ENCODE measurements around the gene OR2A25.

The OR2A25 gene

DNA sequence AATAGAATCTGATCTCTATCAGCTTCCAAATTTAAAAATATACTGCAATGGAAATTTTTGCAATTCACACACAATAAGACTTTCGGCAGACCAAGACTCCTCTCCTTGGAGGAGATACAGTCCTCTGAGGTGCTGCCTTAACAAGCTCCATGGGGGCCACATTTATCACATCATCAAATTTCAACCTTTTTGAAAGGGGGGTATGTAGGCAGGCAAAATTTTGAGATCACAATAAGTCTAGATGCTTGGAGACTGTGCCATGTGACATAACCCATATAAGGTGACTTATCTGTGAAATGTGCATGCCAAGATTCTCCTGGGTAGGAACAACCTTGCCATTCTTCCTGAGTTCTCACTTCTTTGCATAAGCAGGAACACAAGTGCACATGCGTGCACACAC, 16.4 kb downstream of the OR2A25 start, which contains the start of gene OR2A12:
Gene OR2A12, plus strand, starts transcription at position 301 of the 400 bp plus-strand sequence. CDS start 8,830 bp downstream, outside the sequence.
- no peak for DNase-seq

DNA sequence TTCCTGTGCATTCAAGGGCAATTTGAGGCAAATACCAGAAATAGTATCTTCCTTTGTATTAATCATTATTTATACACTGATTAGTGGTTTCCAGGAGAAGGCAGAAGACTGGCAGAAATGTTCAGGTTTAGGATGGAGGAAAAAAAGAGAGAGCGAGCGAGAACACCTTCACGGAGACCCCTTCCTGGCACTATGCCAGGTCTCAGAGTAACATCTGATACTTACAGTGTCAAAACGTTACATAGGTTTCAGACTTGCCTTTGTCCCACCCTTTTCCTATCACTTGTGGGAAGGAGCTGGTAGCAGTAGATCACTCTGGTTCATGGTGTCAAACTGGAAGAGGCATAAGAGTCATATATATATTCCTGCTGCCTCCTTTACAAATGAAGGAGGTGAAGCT, 17.1 kb downstream of the OR2A25 start:
- DNase-seq: no peak

- no peak for DNase-seq
These were observed 17.6 kb downstream of the OR2A25 start for GRCh38 chr7:144087230-144087629.

- no peak for DNase-seq
These were observed 21.1 kb downstream of the OR2A25 start for GRCh38 chr7:144090667-144091066.

DNA sequence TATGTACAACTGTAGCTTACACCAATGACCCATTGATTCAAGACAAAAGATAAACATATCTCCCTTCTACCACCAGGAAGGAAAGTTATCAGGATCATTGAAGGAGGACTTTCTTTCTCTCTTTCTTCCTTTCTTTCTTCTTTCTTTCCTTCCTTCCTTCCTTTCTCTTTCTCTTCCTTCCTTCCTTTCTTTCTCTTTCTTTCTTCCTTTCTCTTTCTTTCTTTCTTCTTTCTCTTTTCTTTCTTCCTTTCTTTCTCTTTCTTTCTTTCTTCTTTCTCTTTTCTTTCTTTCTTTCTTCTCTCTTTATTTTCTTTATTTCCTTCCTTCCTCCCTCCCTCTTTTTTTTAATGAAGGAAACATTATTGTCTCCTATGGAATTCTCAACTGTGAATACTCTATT, 29.2 kb downstream of the OR2A25 start:
- DNase-seq: no peak

DNA sequence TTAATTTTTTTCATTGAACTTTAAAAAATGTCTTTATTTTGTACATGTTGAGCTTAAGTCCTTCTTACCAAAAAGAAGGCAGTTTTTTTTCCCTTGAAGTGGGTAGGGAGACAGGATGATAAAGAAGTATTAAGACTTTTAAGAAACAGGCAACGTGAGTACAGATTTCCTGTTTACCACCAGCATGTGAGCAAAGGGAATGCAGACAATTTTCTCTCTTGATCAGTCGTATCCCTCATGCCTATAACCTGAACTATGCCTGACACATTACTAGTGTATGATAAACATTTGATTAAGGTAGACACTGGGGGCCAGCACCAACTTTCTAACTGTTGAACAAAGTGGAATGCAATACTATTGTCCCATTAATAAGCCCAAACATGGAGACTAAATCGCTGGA, 31.0 kb downstream of the OR2A25 start:
- DNase-seq: no peak

DNA sequence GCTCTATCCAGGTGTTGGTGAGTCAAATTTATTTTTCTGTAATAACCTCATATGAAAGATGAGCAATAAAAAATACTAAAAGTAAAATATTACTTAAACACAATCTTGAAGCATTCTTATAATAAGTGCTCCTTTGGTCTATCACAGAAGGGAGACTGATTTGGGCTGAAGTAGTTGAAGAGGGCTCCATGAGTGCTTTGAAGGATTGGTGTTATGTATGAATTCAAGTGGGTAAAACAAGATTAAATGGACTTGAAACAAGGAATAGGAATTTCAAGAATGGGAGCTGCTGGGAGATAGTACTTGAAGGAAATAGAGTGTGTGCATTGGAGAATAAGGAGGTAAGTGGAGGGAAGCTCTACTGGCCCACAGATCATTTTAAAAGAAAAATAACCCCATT, 32.4 kb downstream of the OR2A25 start:
- DNase-seq: no peak

GRCh38 chr7:144105211-144105610, 35.6 kb downstream of the OR2A25 start:
- no peak for DNase-seq

DNA sequence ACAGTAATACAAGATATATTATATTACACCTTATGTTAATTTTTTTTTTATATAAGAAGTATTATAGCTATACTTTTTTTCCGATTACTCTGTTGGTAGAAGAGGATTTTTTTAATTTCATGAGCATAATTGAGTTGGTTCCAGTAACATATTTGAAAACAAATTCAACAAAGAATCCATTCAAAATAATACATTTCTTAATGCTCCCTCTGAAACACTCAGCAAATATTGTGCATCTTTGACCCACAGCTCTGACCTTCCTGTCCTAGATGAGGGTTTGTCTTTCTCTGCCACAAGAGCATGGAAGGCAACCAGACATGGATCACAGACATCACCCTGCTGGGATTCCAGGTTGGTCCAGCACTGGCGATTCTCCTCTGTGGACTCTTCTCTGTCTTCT, 39.7 kb downstream of the OR2A25 start, which contains the start of gene OR2A2:
Gene OR2A2, plus strand, starts transcription at position 301 of the 400 bp plus-strand sequence. Its CDS starts 0 bp downstream, at position 301.
- no peak for DNase-seq

DNA sequence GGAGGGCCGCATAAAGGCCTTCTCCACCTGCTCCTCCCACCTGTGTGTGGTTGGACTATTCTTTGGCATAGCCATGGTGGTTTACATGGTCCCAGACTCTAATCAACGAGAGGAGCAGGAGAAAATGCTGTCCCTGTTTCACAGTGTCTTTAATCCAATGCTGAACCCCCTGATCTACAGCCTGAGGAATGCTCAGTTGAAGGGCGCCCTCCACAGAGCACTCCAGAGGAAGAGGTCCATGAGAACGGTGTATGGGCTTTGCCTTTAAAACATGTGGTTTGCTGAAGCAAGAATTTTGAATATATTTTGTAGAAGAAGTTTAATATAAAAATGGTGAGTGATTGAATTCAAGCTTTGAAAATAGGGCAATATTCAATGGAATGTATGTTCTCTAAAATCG, 40.7 kb downstream of the OR2A25 start:
- no peak for DNase-seq

DNA sequence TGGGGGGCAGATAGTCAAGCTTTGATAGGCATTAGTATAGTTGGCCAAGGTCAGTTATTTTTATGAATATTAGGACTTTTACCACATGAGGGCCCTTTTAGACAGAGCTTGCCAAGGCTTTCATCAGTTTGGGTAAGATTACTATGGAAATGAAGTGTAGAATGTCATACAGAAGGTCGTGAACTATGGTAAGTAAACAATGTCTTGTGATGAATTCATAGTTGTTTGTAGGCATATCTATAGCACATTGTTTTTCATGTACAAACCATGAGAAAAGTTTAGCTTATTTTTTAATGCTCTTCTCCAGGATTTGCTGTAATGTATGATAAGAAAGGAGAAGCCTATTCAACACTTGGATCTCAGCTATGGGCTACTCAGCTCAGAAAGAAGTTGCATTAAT, 44.0 kb downstream of the OR2A25 start:
- no peak for DNase-seq

DNA sequence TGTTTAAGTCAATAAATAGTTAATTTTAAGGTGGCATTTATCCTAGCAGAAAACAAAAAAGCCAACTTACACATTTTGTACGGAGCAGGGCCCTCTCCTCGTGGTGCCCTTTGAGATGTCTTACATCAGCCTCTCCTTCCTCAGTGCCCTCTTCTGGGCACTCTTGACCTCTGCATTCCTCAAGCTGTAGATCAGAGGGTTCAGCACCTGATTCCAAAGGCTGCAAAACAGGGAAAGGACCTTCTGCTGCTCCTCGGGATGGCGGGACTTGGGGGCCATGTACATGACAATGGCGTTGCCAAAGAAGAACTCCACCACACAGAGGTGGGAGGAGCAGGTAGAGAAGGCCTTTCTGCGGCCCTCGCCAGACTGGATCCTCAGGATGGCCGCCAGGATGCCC, 48.7 kb downstream of the OR2A25 start:
- DNase-seq: no peak

DNA sequence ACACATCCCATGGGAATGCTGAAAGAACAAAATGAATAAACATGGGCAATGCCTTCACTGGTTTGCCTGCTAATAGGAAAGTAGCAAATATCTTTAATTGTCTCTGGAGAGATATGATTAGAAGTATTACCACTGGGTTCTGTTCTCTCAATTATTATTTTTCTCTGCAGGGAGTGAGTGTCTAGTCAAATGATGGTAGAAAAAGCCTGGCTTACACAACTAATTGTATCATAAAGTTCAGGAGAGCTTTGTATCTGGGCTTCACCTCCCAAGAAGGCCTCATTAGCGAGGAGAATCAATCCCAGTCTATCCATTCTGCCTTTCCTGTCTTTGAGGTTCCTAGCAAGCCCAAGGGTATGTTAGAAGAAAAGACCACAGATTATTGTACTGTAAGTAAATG, 53.3 kb downstream of the OR2A25 start, which contains the start of gene OR2A14:
Gene OR2A14, plus strand, starts transcription at position 301 of the 400 bp plus-strand sequence. CDS start 5,937 bp downstream, outside the sequence.
- no peak for DNase-seq

Data from stimulated activated CD4-positive, alpha-beta T cell treated with anti-CD3 and anti-CD28 coated beads, Interleukin-4, amount 100 ng/mL, for 24 hours (primary cell).